Sciatic nerve (tissue), 2 donors: Measurements from ENCODE around the gene TMEM255A. TPM values are rescaled to one million over a fixed set of nuclear protein-coding genes. Genes with fewer than 3 reads are reported as not detected.
"Not testable (repeated sequence)": the region's sequence is repeated elsewhere in the genome, so short reads cannot be mapped to it uniquely, and the experiment has no call there.

Source experiments
- ATAC-seq: fragments of 200-7000 bp; cut with Tn5 transposase; one replicate; pipeline ENCODE4 v1.9.1; 2020; ENCODE audit warnings: mild to moderate bottlenecking, moderate library complexity
- DNase-seq: peaks from one replicate; pipeline ENCODE4 v3.0.0-alpha.2; 2020; ENCODE audit warnings: low spot score
- intact Hi-C: fragments of 100-400 bp; cut with DNase I; formaldehyde crosslinking; loops from one replicate; pipeline ENCODE4 v1.14.2; 2022
- total RNA-seq: library from RNA; stranded (reverse); fragmentation: NEBNext Ultra II Directional; extraction: Animal tissue kit (Norgen Biotek cat#: 25700); gene quantifications from one replicate; pipeline ENCODE4 v1.2.1, GENCODE V29; 2021
- donor health status: DM: no; HTN: no; CAD: no.
- donor health status: DM: no; HTN: no; CAD: no.

Gene TMEM255A
- 16.4 TPM for total RNA-seq

DNA sequence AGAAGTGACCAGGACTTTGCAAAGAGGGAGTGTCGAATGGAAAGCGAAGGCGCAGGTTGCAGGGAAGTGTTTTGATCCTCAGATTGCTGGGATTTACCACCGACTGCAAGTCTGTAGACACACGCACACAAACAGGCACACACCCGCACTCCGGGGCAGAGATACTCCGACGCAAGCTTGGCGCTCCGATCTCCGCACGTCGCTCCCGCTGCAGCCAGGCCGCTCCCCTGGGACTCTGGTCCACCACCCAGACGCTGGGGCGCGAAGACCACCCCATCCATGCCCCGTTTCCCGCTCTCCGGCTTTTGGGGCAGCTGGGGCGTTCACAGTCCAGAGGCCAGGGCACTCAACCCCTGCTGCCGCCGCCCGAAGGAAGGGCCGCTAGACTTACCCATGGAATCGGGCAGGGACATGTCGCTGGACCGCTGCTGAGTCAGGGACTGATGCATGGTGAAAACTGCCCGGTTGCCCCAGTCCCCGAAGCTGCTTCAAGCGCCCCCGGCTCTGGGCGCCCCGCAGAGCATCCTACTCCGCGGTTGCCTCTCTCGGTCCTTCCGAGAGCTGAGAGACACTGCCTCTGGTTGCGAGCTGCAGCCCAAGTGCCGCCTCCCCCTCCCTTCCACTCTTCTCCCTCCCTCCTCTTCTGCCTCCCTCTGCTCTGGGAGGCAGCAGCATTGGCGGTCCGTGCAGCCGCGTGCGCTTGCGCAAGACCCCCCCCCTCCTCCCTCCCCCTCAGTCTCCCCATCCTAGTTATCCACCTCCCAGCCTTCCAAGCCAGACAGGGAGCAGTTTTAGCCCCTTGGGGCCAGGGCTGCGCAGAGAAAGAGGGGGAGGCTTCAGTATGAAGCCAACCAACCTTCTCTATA lies at the start of gene TMEM255A:
Gene TMEM255A, minus strand, starts transcription at position 601 of the 866 bp plus-strand sequence. Its CDS starts 152 bp downstream, at position 449.
- intact Hi-C loops, result loop anchor here (5.0 kb wide), 1 partner anchor 796 kb away; no protein-coding TSS in a partner anchor
- peak; percentile 68 for ATAC-seq
- peak; percentile 55 for DNase-seq

DNA sequence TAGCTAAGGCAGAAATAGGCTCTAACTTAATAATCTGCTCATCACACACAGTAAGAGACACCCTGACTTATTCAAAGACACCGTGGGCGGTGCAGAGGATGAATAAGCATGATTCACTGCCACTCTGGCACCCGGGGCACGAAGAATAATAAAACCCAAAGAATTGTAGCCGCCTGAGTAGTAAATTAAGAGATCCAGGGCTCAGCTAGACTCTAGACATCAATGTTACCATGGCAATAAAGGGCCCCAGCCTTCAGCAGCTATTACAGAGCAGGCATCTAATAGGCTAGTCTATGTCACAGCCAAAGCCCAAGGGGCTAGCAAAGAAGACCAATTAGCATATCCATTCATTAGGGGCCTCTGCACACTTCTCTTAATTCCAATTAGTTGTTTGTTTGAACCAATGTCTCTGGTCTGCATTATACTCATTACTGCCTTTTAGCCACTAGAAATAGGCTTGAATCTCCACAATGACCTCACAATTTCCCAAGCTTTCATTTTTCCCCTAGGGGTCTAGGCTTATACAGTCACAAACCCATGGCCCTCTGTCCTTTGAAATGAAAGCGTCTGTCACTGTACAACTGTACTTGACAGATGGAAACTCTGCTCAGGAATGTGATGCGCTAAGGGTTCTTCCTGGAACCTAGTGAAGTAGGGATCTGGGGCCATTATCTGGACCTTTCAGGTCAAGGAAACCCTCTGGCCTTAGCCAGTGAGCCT lies 47.6 kb upstream of the TMEM255A start:
- intact Hi-C loops, result no loop called here
- no peak for ATAC-seq
- DNase-seq, result no peak

GRCh38 chrX:120357186-120357585 lies 45.9 kb upstream of the TMEM255A start:
- DNase-seq (no peak), ATAC-seq (no peak)
- intact Hi-C loops, result no loop called here

DNA sequence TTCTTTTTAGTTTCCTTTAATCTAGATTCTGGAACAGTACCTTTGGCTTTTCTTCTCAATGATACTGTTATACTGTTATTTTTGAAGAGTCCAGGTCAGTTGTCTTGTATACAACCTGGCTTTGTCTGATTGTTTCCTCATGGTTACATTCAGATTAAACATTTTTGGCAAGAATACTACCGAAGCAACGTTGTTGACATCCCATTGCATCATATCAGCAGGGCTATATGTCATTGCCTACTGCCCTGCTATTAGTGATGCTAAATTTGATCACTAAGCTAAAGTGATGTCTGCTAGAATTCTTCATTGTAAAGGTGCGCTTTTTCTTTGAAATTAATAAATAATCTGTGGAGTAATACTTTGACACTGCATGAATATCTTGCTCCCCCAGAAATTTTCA lies 44.8 kb upstream of the TMEM255A start:
- intact Hi-C loops, result no loop called here
- DNase-seq (no peak), ATAC-seq (no peak)

GRCh38 chrX:120350450-120351138 lies 39.3 kb upstream of the TMEM255A start:
- no peak for DNase-seq
- intact Hi-C loops, result no loop called here
- ATAC-seq, result no peak

GRCh38 chrX:120344566-120344965 lies 33.3 kb upstream of the TMEM255A start:
- intact Hi-C loops, result not testable (repeated sequence)

DNA sequence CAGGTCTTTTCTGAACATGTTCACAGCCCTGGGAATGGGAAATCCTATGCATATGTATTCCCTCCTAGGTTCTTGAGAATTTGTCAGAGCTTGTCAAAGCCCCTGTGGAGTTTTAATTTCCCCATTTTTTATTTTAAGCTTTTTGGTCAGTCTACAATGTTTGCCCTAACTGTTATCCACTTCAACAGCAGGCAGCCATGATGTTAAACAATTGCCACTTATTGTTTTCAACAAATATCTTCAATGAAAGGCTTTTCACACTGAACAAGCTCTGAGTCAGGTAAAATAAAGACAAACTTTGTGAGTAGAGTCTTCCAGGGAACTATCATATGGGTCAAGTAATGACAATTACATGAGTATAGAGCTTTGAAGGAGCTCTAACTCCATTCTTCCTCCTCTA lies 25.6 kb upstream of the TMEM255A start:
- DNase-seq (no peak), ATAC-seq (no peak)
- intact Hi-C loops, result no loop called here

More at GRCh38 chrX:120344566-120344965, 33.3 kb upstream of the TMEM255A start:
- not testable (repeated sequence) for ATAC-seq, DNase-seq

GRCh38 chrX:120335289-120335688 lies 24.0 kb upstream of the TMEM255A start:
- intact Hi-C loops, result no loop called here
- ATAC-seq, result no peak
- no peak for DNase-seq

GRCh38 chrX:120334603-120335002 lies 23.3 kb upstream of the TMEM255A start:
- DNase-seq (no peak), ATAC-seq (no peak)
- intact Hi-C loops, result no loop called here

GRCh38 chrX:120334151-120334550 lies 22.9 kb upstream of the TMEM255A start:
- ATAC-seq (no peak), DNase-seq (no peak)
- intact Hi-C loops, result no loop called here

DNA sequence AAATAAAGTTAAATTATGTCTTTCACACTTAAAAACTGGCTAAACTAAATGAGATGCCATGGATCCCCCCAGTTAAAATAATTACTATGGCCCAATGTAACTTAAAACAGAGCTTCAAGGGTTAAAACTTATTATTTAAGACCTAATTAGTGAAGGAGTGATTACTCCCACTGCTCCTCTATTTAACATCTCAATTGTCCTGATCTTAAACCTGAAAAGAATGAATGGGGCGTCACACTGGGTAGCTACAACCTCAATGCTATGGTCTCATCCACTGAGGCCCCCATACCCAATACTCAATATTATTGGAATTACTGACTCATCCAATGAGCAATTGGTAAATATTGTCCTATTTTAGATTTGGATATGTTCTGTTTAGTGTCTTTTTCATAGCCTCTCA lies 21.1 kb upstream of the TMEM255A start:
- no peak for ATAC-seq
- DNase-seq, result no peak
- intact Hi-C loops, result no loop called here

DNA sequence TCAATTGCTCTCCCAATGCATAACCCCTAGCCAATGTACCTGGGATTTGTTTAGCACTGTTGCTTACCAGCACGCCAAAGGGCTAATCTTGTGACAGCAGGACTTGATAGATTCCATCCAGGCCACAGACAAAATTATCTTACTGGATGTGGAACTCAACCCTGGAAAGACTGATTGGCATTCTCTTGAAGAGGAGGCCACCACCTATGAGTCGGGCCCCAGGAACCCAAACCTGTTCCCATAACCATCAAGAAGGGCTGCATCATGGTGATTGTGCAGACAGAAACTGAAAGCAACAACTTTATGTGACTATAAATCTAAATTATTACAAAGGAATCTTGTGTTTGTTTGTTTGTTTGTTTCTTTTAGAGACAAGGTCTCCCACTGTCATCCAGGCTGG lies 19.9 kb upstream of the TMEM255A start:
- ATAC-seq, result no peak
- intact Hi-C loops, result no loop called here
- no peak for DNase-seq

- intact Hi-C loops, result no loop called here
- no peak for ATAC-seq
Observed at GRCh38 chrX:120321520-120322281, 10.4 kb upstream of the TMEM255A start.

DNA sequence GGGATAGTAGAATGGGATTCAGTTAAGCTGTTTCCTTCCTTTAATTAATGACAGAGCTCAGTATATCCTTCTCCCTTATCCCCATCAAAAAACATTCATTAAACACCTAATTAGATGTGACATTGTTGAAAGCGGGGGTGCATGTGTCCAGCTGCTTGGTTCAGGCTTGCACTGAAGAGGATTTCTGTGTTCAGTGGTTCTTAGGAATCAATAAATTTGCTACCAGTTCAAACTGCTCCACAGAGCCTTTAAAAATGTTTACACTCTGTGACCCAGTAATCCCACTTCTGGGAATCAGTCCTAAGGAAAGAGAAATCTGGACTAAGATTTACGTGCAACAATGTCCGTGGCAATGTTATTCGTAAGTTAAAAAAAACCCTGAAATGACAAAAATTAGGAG lies 7.2 kb upstream of the TMEM255A start:
- no peak for DNase-seq
- ATAC-seq, result no peak
- intact Hi-C loops, result loop anchor here (5.0 kb wide), 1 partner anchor 1021 kb away; no protein-coding TSS in a partner anchor

More at GRCh38 chrX:120321520-120322281, 10.4 kb upstream of the TMEM255A start:
- DNase-seq, result no peak

DNA sequence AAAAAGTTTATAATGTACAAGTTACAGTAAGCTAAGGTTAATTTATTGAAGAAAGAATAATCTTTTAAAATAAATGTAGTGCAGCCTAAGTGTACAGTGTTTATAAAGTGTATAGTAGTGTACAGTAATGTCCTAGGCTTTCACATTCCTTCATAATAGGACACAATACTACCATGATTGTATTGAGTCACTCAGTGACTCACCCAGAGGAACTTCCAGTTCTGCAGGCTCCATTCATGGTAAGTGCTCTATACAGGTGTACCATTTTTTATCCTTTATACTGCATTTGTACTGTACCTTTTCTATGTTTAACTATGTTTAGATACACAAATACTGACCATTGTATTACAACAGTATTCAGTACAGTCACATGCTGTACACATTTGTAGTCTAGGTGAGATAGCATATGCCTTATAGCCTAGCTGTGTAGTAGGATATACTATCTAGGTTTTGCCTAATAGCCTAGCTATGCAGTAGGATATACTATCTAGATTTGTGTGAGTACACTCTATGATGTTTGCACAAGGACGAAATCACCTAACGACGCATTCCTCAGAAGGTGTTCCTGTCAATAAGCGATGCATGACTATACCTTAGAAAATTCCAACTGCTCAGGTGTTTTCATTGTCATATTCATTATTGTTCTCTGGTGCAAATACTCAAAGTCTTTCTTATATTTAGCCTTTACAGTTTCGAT lies 5.5 kb upstream of the TMEM255A start:
- no peak for ATAC-seq
- intact Hi-C loops, result loop anchor here (5.0 kb wide), 1 partner anchor 1019 kb away; no protein-coding TSS in a partner anchor
- no peak for DNase-seq

DNA sequence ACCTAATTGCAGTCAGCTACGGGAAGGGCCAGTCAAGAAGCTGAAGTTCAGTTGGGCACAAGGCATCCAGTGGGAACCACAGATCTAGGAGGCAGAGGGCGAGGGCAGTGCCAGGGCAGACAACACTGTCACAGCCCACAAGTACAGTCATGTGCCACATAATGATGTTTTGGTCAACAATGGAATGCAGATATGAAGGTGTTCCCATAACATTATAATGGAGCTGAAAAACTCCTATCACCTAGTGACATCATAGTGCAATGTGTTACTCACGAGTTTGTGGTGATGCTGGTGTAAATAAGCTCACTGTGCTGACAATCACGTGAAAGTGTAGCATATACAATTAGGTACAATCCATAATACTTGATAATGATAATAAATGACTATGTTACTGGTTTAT lies 4.5 kb upstream of the TMEM255A start:
- intact Hi-C loops, result loop anchor here (5.0 kb wide), 1 partner anchor 1018 kb away; no protein-coding TSS in a partner anchor
- no peak for ATAC-seq
- no peak for DNase-seq

DNA sequence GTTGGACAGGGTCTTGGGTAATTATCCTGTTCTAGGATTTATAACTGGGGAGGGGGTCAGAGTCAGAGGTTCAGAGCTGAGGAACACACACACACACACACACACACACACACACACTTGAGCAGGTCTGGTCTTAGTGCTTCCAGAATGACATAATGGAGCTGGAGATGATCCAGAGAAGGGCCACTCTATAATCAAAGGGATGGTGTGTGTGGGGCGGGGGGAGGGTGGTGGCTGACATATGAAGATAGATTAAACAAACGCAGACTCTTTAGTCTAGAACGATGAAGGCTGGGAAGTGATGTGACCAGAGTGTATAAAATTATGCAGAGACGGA lies 434 bp upstream of the TMEM255A start:
- ATAC-seq (no peak), DNase-seq (no peak)
- intact Hi-C loops, result loop anchor here (5.0 kb wide), 1 partner anchor 796 kb away; no protein-coding TSS in a partner anchor
